ENCODE measurements around the gene ACRBP.

ACRBP gene

GRCh38 chr12:6644903-6645302 is 2.3 kb downstream of the ACRBP start:
- no peak for TF ChIP-seq CTCF (IDR thresholded peaks at IDR 0.05)

- TF ChIP-seq CTCF (IDR thresholded peaks at IDR 0.05), result no peak
These were observed 3.0 kb downstream of the ACRBP start for GRCh38 chr12:6644257-6644596.

GRCh38 chr12:6643569-6644256 is 3.5 kb downstream of the ACRBP start:
- TF ChIP-seq CTCF (IDR thresholded peaks at IDR 0.05), result no peak

GRCh38 chr12:6641131-6641530 is 6.1 kb downstream of the ACRBP start:
- no peak for TF ChIP-seq CTCF (IDR thresholded peaks at IDR 0.05)

GRCh38 chr12:6640497-6640896 is 6.7 kb downstream of the ACRBP start:
- no peak for TF ChIP-seq CTCF (IDR thresholded peaks at IDR 0.05)

- no peak for TF ChIP-seq CTCF (IDR thresholded peaks at IDR 0.05)
These were observed 8.0 kb downstream of the ACRBP start for GRCh38 chr12:6639151-6639801.

- no peak for TF ChIP-seq CTCF (IDR thresholded peaks at IDR 0.05)
These were observed 8.9 kb downstream of the ACRBP start for GRCh38 chr12:6638305-6638704.

Data from LNCAP (cell line).